Ascending aorta (tissue), 2 donors: Measurements from ENCODE around the gene ADD1. TPM values are rescaled to one million over a fixed set of nuclear protein-coding genes. Genes with fewer than 3 reads are reported as not detected.

Source experiments
- DNase-seq, 2 donors: peaks; one replicate each; pipeline ENCODE4 v3.0.0-alpha.2; 2019; ENCODE audit warnings: low spot score in 2 of 2
- H3K27ac ChIP-seq, 2 donors: fragments of 200-600 bp; sonication (generic); one replicate each; pipeline ENCODE4 v1.5.1; 2016 to 2017; ENCODE audit warnings: mild to moderate bottlenecking in 1 of 2
- H3K27me3 ChIP-seq: fragments of 200-600 bp; sonication (generic); one replicate; pipeline ENCODE4 v1.5.1; 2017
- H3K36me3 ChIP-seq, 2 donors: fragments of 200-600 bp; sonication (generic); one replicate each; pipeline ENCODE4 v1.5.1; 2016
- H3K4me1 ChIP-seq, 2 donors: fragments of 200-600 bp; sonication (generic); one replicate each; pipeline ENCODE4 v1.5.1; 2016 to 2017; ENCODE audit warnings: mild to moderate bottlenecking in 1 of 2
- H3K4me3 ChIP-seq, 2 donors: fragments of 200-600 bp; sonication (generic); one replicate each; pipeline ENCODE4 v1.5.1; 2016 to 2017; ENCODE audit warnings: mild to moderate bottlenecking in 1 of 2
- H3K9me3 ChIP-seq, 2 donors: fragments of 200-600 bp; sonication (generic); one replicate each; pipeline ENCODE4 v1.5.1; 2016
- CTCF ChIP-seq, 3 experiments: fragments of 200-600 bp in 2 of 3; fragments of 450-650 bp in 1 of 3; sonication (generic) in 2 of 3; IDR thresholded peaks; one replicate each; pipeline ENCODE4 v1.5.1; 2016 to 2019; ENCODE audit warnings: antibody characterized with exemption in 3 of 3, mild to moderate bottlenecking in 1 of 3, moderate library complexity in 1 of 3
- intact Hi-C: fragments of 100-400 bp; cut with DNase I; formaldehyde crosslinking; loops from one replicate; pipeline ENCODE4 v1.15.1; 2023
- total RNA-seq: library from RNA; depleted of rRNA; stranded (reverse); fragments of >200 nt; gene quantifications from one replicate; pipeline ENCODE4 v1.1.0, GENCODE V29; 2016

Gene ADD1
- total RNA-seq, 1 donor from 2014 or later: 261 TPM

GRCh38 chr4:2842687-2843262, 869 bp upstream of the ADD1 start:
- Histone ChIP-seq H3K9me3 (no peaks in the 10 kb centered on the region), H3K27ac (peak overlapping the region; percentile 93 to 96), H3K36me3 (no peaks in the 10 kb centered on the region), H3K27me3 (no peaks in the 10 kb centered on the region), H3K4me1 (peaks cover 4 to 28% of the 10 kb centered on the region in 2 donors), H3K4me3 (peak overlapping the region; percentile 87 to 90)
- intact Hi-C loops: loop anchor here (1.0 to 10.0 kb wide), 6 partner anchors 50 to 1498 kb away; partner anchors contain the start of genes GRK4, MXD4, NOP14 and SH3BP2
- no peak for DNase-seq
- no peak for TF ChIP-seq CTCF (IDR thresholded peaks at IDR 0.05)

- no peaks in the 10 kb centered on the region for H3K27me3 ChIP-seq
- no peaks in the 10 kb centered on the region for H3K36me3 ChIP-seq
- H3K4me1 ChIP-seq: peaks cover 3 to 37% of the 10 kb centered on the region in 2 donors
- H3K9me3 ChIP-seq: no peaks in the 10 kb centered on the region
- intact Hi-C loops: loop anchor here (1.0 to 10.0 kb wide), 7 partner anchors 52 to 1499 kb away; partner anchors contain the start of genes GRK4, MXD4, NOP14 and SH3BP2
- DNase-seq: no peak
- no peak for TF ChIP-seq CTCF (IDR thresholded peaks at IDR 0.05)
- peak overlapping the region; percentile 93 to 96 for H3K27ac ChIP-seq
- peak overlapping the region; percentile 87 to 90 for H3K4me3 ChIP-seq
Observed at GRCh38 chr4:2843941-2844584, 419 bp downstream of the ADD1 start.

- Histone ChIP-seq H3K27ac (no peak overlapping the region), H3K36me3 (no peaks in the 10 kb centered on the region), H3K9me3 (no peaks in the 10 kb centered on the region), H3K4me3 (peak overlapping the region in 1 of 2 donors; percentile 90), H3K4me1 (peaks cover 3 to 46% of the 10 kb centered on the region in 2 donors), H3K27me3 (no peaks in the 10 kb centered on the region)
- intact Hi-C loops: loop anchor here (10.0 kb wide), 2 partner anchors 581 to 1501 kb away; partner anchors contain the start of genes MXD4 and UVSSA
- DNase-seq: no peak
- no peak for TF ChIP-seq CTCF (IDR thresholded peaks at IDR 0.05)
Observed at GRCh38 chr4:2846172-2846571, 2.5 kb downstream of the ADD1 start.

- peak overlapping the region in 1 of 2 donors; percentile 52 for H3K27ac ChIP-seq
- intact Hi-C loops: loop anchor here (10.0 kb wide), 2 partner anchors 583 to 1503 kb away; partner anchors contain the start of genes MXD4 and UVSSA
- no peak for DNase-seq
- H3K4me1 ChIP-seq: peaks cover 6 to 46% of the 10 kb centered on the region in 2 donors
- no peaks in the 10 kb centered on the region for H3K9me3 ChIP-seq
- TF ChIP-seq CTCF (IDR thresholded peaks at IDR 0.05): no peak
- H3K4me3 ChIP-seq: no peak overlapping the region
- H3K27me3 ChIP-seq: no peaks in the 10 kb centered on the region
- H3K36me3 ChIP-seq: no peaks in the 10 kb centered on the region
Observed at GRCh38 chr4:2847302-2847871, 3.7 kb downstream of the ADD1 start.

GRCh38 chr4:2848449-2848848, 4.8 kb downstream of the ADD1 start:
- no peak for DNase-seq
- Histone ChIP-seq H3K4me1 (peaks cover 3 to 51% of the 10 kb centered on the region in 2 donors), H3K27me3 (no peaks in the 10 kb centered on the region), H3K27ac (peak overlapping the region; percentile 27 to 52), H3K4me3 (no peak overlapping the region), H3K9me3 (no peaks in the 10 kb centered on the region), H3K36me3 (peaks cover under 1 to 4% of the 10 kb centered on the region in 2 donors)
- intact Hi-C loops: loop anchor here (10.0 kb wide), 2 partner anchors 584 to 1504 kb away; partner anchors contain the start of genes MXD4 and UVSSA
- no peak for TF ChIP-seq CTCF (IDR thresholded peaks at IDR 0.05)
